Suprapubic skin (tissue), 4 donors: ENCODE measurements around the gene SLC25A19. TPM values are rescaled to one million over a fixed set of nuclear protein-coding genes. Genes with fewer than 3 reads are reported as not detected.
A peak's percentile ranks its signal among the peaks of the same experiment; 100 is the strongest.
"Not testable (repeated sequence)": the region's sequence is repeated elsewhere in the genome, so short reads cannot be mapped to it uniquely, and the experiment has no call there.

Source experiments
- DNase-seq, 2 donors: peaks; one replicate each; pipeline ENCODE4 v3.0.0-alpha.2; 2019; ENCODE audit warnings: low spot score in 2 of 2
- H3K27ac ChIP-seq: fragments of 200-600 bp; sonication (generic); one replicate; pipeline ENCODE4 v1.5.1; 2019
- H3K27me3 ChIP-seq: fragments of 200-600 bp; sonication (generic); one replicate; pipeline ENCODE4 v1.5.1; 2019
- H3K36me3 ChIP-seq: fragments of 200-600 bp; sonication (generic); one replicate; pipeline ENCODE4 v1.5.1; 2019
- H3K4me1 ChIP-seq: fragments of 200-600 bp; sonication (generic); one replicate; pipeline ENCODE4 v1.5.1; 2019
- H3K4me3 ChIP-seq: fragments of 200-600 bp; sonication (generic); one replicate; pipeline ENCODE4 v1.5.1; 2019; ENCODE audit warnings: mild to moderate bottlenecking
- H3K9me3 ChIP-seq: fragments of 200-600 bp; sonication (generic); one replicate; pipeline ENCODE4 v1.5.1; 2019
- EP300 ChIP-seq: sonication (generic); formaldehyde crosslinking; IDR thresholded peaks from one replicate; pipeline ENCODE4 v1.6.1; 2017; ENCODE audit warnings: antibody characterized with exemption
- POLR2A ChIP-seq, 2 donors: fragments of 450-650 bp; IDR thresholded peaks; one replicate each; pipeline ENCODE4 v1.6.1; 2017; ENCODE audit warnings: antibody characterized with exemption in 2 of 2, mild to moderate bottlenecking in 2 of 2, moderate library complexity in 2 of 2
- POLR2AphosphoS5 ChIP-seq, 3 donors: sonication (generic); formaldehyde crosslinking; IDR thresholded peaks; one replicate each; pipeline ENCODE4 v1.6.1; 2017; ENCODE audit warnings: antibody characterized with exemption in 3 of 3
- whole genome bisulfite sequencing: methylation state at CpG from one replicate; pipeline ENCODE4 v1.1.5; 2018; 5-methylcytosine and 5-hydroxymethylcytosine counted together
- total RNA-seq, 4 donors: library from RNA; depleted of rRNA; stranded (reverse); fragments of >200 nt; gene quantifications; one replicate each; pipeline ENCODE4 v1.1.0, GENCODE V29; 2016
- TF ChIP-seq, protein P1 (sequence below), 2 donors: fragments of 200-600 bp in 1 of 2; fragments of 450-650 bp in 1 of 2; sonication (generic) in 1 of 2; IDR thresholded peaks; one replicate each; pipeline ENCODE4 v1.5.1; 2016 to 2019; ENCODE audit warnings: antibody characterized with exemption in 2 of 2, mild to moderate bottlenecking in 1 of 2, moderate library complexity in 1 of 2

Gene SLC25A19
- total RNA-seq, 4 donors from 2014 or later, result 6.1 to 14.4 (median 10.1) TPM

DNA sequence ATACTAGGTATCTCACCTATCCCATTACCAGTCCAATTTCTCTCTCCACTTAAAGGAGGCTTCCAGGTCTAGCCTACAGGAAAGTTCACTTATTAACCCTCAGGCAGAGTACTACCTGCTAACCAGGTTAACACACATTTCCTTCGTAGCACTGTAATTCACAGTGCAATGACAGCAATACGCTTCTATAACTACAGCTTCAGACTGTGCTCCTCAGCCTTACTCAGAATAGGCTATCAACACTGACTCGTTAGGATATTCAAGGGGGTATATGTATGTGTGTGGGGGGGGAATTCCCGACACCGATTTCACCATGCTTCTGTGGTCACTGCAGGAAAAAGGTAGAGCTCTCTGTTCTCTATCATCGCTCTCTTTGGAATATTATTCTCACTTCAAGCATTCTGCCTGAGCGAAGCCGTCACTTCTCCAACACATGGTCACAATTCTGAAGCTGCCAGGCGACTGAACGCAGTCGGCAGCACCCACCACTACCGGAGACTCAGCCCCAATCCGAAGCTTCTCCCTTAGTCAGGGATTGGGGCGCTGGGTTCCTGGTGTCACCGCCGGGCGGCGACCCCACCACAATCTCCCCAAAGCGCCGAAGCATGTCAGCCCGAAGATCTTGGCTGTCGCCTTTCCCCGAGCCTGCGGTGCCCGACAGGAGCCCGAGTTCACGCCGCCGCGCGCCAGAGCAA, 28.4 kb downstream of the SLC25A19 start:
- peak overlapping the region; percentile 91 for H3K4me3 ChIP-seq
- H3K27me3 ChIP-seq, result no peaks in the 10 kb centered on the region
- peaks cover 38% of the 10 kb centered on the region for H3K4me1 ChIP-seq
- no peak for DNase-seq
- H3K36me3 ChIP-seq, result peaks cover 16% of the 10 kb centered on the region
- peak overlapping the region; percentile 98 for H3K27ac ChIP-seq
- no peak for TF ChIP-seq POLR2AphosphoS5 (IDR thresholded peaks at IDR 0.05)
- TF ChIP-seq POLR2A (IDR thresholded peaks at IDR 0.05), result no peak
- no peak for TF ChIP-seq EP300
- TF ChIP-seq, protein P1, sequence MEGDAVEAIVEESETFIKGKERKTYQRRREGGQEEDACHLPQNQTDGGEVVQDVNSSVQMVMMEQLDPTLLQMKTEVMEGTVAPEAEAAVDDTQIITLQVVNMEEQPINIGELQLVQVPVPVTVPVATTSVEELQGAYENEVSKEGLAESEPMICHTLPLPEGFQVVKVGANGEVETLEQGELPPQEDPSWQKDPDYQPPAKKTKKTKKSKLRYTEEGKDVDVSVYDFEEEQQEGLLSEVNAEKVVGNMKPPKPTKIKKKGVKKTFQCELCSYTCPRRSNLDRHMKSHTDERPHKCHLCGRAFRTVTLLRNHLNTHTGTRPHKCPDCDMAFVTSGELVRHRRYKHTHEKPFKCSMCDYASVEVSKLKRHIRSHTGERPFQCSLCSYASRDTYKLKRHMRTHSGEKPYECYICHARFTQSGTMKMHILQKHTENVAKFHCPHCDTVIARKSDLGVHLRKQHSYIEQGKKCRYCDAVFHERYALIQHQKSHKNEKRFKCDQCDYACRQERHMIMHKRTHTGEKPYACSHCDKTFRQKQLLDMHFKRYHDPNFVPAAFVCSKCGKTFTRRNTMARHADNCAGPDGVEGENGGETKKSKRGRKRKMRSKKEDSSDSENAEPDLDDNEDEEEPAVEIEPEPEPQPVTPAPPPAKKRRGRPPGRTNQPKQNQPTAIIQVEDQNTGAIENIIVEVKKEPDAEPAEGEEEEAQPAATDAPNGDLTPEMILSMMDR (IDR thresholded peaks at IDR 0.05), result no peak
- no peaks in the 10 kb centered on the region for H3K9me3 ChIP-seq
- WGBS, result 1% methylated on average over 17 of the region's 31 CpGs

DNA sequence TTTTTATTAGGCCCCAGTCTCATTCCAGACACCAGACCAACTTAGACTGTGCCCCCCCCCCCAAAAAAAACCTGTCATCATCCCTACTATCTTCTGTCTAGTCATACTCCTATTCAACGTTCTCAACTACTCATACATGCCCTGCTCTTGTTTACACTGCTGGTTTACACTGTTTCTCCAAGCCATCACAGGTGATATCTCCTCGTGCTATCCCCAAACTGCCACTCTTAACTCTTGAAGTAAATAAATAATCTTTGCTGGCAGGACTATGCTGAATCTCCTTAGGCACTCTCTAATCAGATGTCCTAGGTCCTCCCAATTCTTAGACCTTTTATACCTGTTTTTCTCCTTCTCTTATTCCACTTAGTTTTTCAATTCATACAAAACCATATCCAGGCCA, 32.0 kb downstream of the SLC25A19 start:
- 51% methylated on average over 2 of the region's 2 CpGs for WGBS
- not testable (repeated sequence) for H3K27ac ChIP-seq
- peaks cover 30% of the 10 kb centered on the region for H3K4me1 ChIP-seq

DNA sequence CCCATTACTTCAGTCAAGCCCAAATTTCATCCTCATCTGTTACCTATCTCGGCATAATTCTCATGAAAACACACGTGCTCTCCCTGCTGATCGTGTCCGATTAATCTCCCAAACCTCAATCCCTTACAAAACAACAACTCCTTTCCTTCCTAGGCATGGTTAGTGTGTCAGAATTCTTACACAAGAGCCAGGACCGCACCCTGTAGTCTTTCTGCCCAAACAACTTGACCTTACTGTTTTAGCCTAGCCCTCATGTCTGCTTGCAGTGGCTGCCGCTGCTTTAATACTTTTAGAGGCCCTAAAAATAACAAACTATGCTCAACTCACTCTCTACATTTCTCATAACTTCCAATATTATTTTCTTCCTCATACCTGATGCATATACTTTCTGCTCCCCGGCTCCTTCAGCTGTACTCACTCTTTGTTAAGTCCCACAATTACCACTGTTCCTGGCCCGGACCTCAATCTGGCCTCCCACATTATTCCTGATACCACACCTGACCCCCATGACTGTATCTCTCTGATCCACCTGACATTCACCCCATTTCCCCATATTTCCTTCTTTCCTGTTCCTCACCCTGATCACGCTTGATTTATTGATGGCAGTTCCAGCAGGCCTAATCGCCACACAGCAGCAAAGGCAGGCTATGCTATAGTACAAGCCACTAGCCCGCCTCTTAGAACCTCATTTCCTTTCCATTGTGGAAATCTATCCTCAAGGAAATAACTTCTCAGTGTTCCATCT, 33.1 kb downstream of the SLC25A19 start:
- H3K4me1 ChIP-seq, result peaks cover 28% of the 10 kb centered on the region
- H3K36me3 ChIP-seq, DNase-seq, H3K9me3 ChIP-seq, H3K4me3 ChIP-seq, H3K27me3 ChIP-seq: not testable (repeated sequence)
- WGBS, result 57% methylated on average over 11 of the region's 11 CpGs
- peak overlapping the region; percentile 48 for H3K27ac ChIP-seq

More for the DNA sequence above, 32.0 kb downstream of the SLC25A19 start:
- not testable (repeated sequence) for H3K9me3 ChIP-seq, H3K36me3 ChIP-seq, DNase-seq, H3K4me3 ChIP-seq, H3K27me3 ChIP-seq

DNA sequence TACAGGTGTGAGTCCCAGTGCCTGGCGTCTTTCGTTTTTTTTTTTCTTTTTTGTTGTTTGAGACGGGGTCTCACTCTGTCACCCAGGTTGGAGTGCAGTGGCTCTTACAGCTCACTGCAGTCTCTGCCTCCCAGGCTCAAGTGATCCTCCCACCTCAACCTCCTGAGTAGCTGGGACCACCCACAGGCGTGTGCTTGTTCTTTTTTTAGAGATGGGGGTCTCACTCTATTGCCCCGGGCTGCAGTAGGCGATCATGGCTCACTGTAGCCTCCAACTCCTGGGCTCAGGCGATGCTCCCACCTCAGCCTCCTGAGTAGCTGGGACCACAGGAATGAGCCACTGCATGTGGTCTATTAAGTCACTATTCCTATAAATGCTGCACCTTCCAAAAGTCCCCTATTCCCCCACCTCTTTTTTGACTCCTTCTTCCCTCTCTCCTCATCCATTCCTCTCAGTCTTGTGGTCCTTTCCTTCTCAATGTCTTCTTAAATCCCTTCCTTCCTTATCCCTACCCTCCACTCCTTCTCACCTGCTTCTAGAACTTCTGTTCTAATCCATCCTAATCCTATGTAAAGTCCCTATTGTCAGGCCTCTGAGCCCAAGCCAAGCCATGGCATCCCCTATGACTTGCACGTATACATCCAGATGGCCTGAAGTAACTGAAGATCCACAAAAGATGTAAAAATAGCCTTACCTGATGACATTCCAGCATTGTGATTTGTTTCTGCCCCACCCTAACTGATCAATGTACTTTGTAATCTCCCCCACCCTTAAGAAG, 37.0 kb downstream of the SLC25A19 start:
- no peak for DNase-seq
- H3K36me3 ChIP-seq, result no peaks in the 10 kb centered on the region
- H3K27ac ChIP-seq, result no peak overlapping the region
- H3K4me1 ChIP-seq, result peaks cover 18% of the 10 kb centered on the region
- WGBS, result 86% methylated on average over 8 of the region's 8 CpGs
- no peak for TF ChIP-seq EP300
- no peak for TF ChIP-seq POLR2A (IDR thresholded peaks at IDR 0.05)
- TF ChIP-seq, protein P1 (IDR thresholded peaks at IDR 0.05), result no peak
- no peak for TF ChIP-seq POLR2AphosphoS5 (IDR thresholded peaks at IDR 0.05)
- H3K9me3 ChIP-seq, result no peaks in the 10 kb centered on the region
- no peaks in the 10 kb centered on the region for H3K27me3 ChIP-seq
- no peak overlapping the region for H3K4me3 ChIP-seq

DNA sequence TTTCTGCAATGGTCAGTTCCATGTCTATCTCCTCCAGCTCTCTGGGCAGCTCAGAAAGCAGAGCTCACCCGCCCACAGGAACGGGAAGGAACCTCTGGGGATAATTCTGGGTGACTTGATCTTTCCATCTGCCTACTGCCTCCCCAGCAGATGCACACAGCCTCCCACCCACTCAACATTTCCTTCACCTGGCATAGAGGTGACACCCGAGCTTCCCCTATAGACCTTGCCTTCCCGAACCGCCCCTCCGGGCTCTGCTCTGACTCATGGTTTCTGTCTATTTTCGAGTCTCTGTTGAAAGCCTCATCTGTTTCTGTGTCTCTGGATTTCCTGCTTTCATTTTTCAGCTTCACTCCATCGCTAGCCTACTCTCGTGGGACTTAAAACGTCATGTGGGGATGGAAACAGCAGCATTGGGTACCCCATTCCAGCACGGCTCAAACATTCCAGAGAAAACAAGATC, 39.2 kb downstream of the SLC25A19 start:
- Histone ChIP-seq H3K4me3 (peak overlapping the region; percentile 26), H3K4me1 (peaks cover 17% of the 10 kb centered on the region), H3K27ac (peak overlapping the region; percentile 62), H3K36me3 (peaks cover 16% of the 10 kb centered on the region), H3K9me3 (no peaks in the 10 kb centered on the region), H3K27me3 (no peaks in the 10 kb centered on the region)
- no peak for TF ChIP-seq POLR2AphosphoS5 (IDR thresholded peaks at IDR 0.05)
- TF ChIP-seq EP300, result no peak
- TF ChIP-seq, protein P1 (IDR thresholded peaks at IDR 0.05), result no peak
- no peak for TF ChIP-seq POLR2A (IDR thresholded peaks at IDR 0.05)
- DNase-seq, result no peak
- WGBS, result 44% methylated on average over 11 of the region's 11 CpGs

DNA sequence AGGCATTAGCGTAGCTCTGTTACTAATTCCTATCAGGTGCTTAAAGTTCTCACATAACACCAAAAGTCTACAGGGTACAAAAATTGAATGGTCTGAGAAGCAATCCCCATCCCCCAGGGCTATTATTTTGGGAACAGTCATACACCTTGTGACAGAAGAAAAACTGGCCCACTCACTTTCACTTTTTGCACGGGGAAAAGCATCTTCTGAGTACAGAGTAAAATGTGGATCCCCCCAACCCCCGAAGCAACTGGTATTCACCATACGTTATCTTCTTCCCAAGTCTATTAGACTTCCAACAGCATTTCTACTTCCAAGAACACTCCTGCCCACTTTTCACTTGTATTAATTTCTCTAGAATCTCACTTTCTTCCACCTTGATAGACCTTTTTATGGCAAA, 39.7 kb downstream of the SLC25A19 start:
- H3K27ac ChIP-seq, result peak overlapping the region; percentile 62
- WGBS, result 73% methylated on average over 4 of the region's 4 CpGs
- TF ChIP-seq, protein P1 (IDR thresholded peaks at IDR 0.05), result no peak
- no peak for TF ChIP-seq POLR2AphosphoS5 (IDR thresholded peaks at IDR 0.05)
- no peak for TF ChIP-seq EP300
- TF ChIP-seq POLR2A (IDR thresholded peaks at IDR 0.05), result no peak
- DNase-seq, result no peak
- peaks cover 21% of the 10 kb centered on the region for H3K4me1 ChIP-seq
- no peaks in the 10 kb centered on the region for H3K27me3 ChIP-seq
- H3K4me3 ChIP-seq, result peak overlapping the region; percentile 26
- peaks cover 21% of the 10 kb centered on the region for H3K36me3 ChIP-seq
- H3K9me3 ChIP-seq, result no peaks in the 10 kb centered on the region
